ENCODE results near the gene GSG1. TPM values are rescaled to one million over a fixed set of nuclear protein-coding genes. Genes with fewer than 3 reads are reported as not detected.
"Not testable (repeated sequence)": the region's sequence is repeated elsewhere in the genome, so short reads cannot be mapped to it uniquely, and the experiment has no call there.

The GSG1 gene
- total and polyA plus RNA-seq, 8 donors = 0.75 to 11.5 (median 2.6) TPM

- no peaks in the 10 kb centered on the region for H3K27me3 ChIP-seq
- H3K36me3 ChIP-seq = no peaks in the 10 kb centered on the region
- ATAC-seq (no peak), DNase-seq (no peak), FAIRE-seq (no peak)
- intact Hi-C loops (cut with DNase I) = no loop called here
- no peak overlapping the region for H3K4me3 ChIP-seq
- H3K9me3 ChIP-seq = no peaks in the 10 kb centered on the region
- no peak overlapping the region for H3K27ac ChIP-seq
- H3K4me1 ChIP-seq = peaks cover 0 to 10% (median 2%) of the 10 kb centered on the region in 3 donors
- no peak for TF ChIP-seq CTCF (IDR thresholded peaks at IDR 0.05)
- WGBS, 2 donors = 70 to 77% methylated on average over 4 of the region's 4 CpGs
Measured at GRCh38 chr12:13042666-13043230, 60.7 kb downstream of the GSG1 start.

GRCh38 chr12:13041224-13041623 lies 62.2 kb downstream of the GSG1 start:
- 66 to 77% methylated on average over 2 of the region's 2 CpGs for WGBS, 2 donors
- ATAC-seq (no peak), DNase-seq (no peak), FAIRE-seq (no peak)
- Histone ChIP-seq H3K4me3 (no peak overlapping the region), H3K4me1 (peaks cover 0 to 6% (median 2%) of the 10 kb centered on the region in 3 donors), H3K27me3 (no peaks in the 10 kb centered on the region), H3K27ac (no peak overlapping the region), H3K36me3 (no peaks in the 10 kb centered on the region), H3K9me3 (no peaks in the 10 kb centered on the region)
- no peak for TF ChIP-seq CTCF (IDR thresholded peaks at IDR 0.05)
- intact Hi-C loops (cut with DNase I) = no loop called here

GRCh38 chr12:13039328-13039956 lies 64.0 kb downstream of the GSG1 start:
- DNase-seq = no peak
- ATAC-seq = no peak
- Histone ChIP-seq H3K36me3 (no peaks in the 10 kb centered on the region), H3K4me1 (no peaks in the 10 kb centered on the region), H3K27ac (no peak overlapping the region), H3K9me3 (no peaks in the 10 kb centered on the region), H3K4me3 (no peak overlapping the region), H3K27me3 (no peaks in the 10 kb centered on the region)
- intact Hi-C loops (cut with DNase I) = no loop called here
- no peak for FAIRE-seq
- WGBS, 2 donors = 63 to 64% methylated on average over 5 of the region's 5 CpGs
- no peak for TF ChIP-seq CTCF (IDR thresholded peaks at IDR 0.05)

GRCh38 chr12:13038491-13039161 lies 64.8 kb downstream of the GSG1 start:
- H3K27me3 ChIP-seq = no peaks in the 10 kb centered on the region
- no peak for TF ChIP-seq CTCF (IDR thresholded peaks at IDR 0.05)
- 88 to 90% methylated on average over 4 of the region's 4 CpGs for whole genome bisulfite sequencing, 2 donors
- no peaks in the 10 kb centered on the region for H3K9me3 ChIP-seq
- intact Hi-C loops (cut with DNase I) = no loop called here
- ATAC-seq (no peak), DNase-seq (no peak), FAIRE-seq (no peak)
- H3K27ac ChIP-seq = no peak overlapping the region
- no peak overlapping the region for H3K4me3 ChIP-seq
- H3K4me1 ChIP-seq = no peaks in the 10 kb centered on the region
- no peaks in the 10 kb centered on the region for H3K36me3 ChIP-seq

- WGBS, 2 donors = 94 to 96% methylated on average over 3 of the region's 3 CpGs
- intact Hi-C loops (cut with DNase I) = no loop called here
- ATAC-seq = no peak
Measured at GRCh38 chr12:13036881-13037280, 66.6 kb downstream of the GSG1 start.

GRCh38 chr12:13035335-13035734 lies 68.1 kb downstream of the GSG1 start:
- ATAC-seq; H3K9me3 ChIP-seq; H3K4me1 ChIP-seq; FAIRE-seq; H3K4me3 ChIP-seq; DNase-seq; H3K27me3 ChIP-seq; H3K27ac ChIP-seq; H3K36me3 ChIP-seq; intact Hi-C loops (cut with DNase I): not testable (repeated sequence)
- 76 to 87% methylated on average over 5 of the region's 5 CpGs for WGBS, 2 donors

More at GRCh38 chr12:13036881-13037280, 66.6 kb downstream of the GSG1 start:
- Histone ChIP-seq H3K27me3 (no peaks in the 10 kb centered on the region), H3K27ac (no peak overlapping the region), H3K4me1 (no peaks in the 10 kb centered on the region), H3K9me3 (no peaks in the 10 kb centered on the region), H3K36me3 (no peaks in the 10 kb centered on the region), H3K4me3 (no peak overlapping the region)
- no peak for TF ChIP-seq CTCF (IDR thresholded peaks at IDR 0.05)
- FAIRE-seq = no peak
- DNase-seq = no peak
